Inflammatory macrophage treated with lipopolysaccharide for 4 hours (primary cell): ENCODE measurements around the gene PLA2G2C.
"Not testable (repeated sequence)": the region's sequence is repeated elsewhere in the genome, so short reads cannot be mapped to it uniquely, and the experiment has no call there.

ENCODE experiments used
- DNase-seq: peaks from one replicate; pipeline ENCODE4 v3.0.0-alpha.2; 2020

PLA2G2C gene, protein sequence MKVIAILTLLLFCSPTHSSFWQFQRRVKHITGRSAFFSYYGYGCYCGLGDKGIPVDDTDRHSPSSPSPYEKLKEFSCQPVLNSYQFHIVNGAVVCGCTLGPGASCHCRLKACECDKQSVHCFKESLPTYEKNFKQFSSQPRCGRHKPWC

GRCh38 chr1:20185834-20186782 lies at the start of gene PLA2G2C, which contains the start of gene UBXN10:
Gene PLA2G2C (minus strand): TSS chr1:20186518. CDS start chr1:20177363, 9,155 bp downstream.
Gene UBXN10 (plus strand): TSS chr1:20186096. CDS start chr1:20190562, 4,466 bp downstream.
- DNase-seq = no peak

DNA sequence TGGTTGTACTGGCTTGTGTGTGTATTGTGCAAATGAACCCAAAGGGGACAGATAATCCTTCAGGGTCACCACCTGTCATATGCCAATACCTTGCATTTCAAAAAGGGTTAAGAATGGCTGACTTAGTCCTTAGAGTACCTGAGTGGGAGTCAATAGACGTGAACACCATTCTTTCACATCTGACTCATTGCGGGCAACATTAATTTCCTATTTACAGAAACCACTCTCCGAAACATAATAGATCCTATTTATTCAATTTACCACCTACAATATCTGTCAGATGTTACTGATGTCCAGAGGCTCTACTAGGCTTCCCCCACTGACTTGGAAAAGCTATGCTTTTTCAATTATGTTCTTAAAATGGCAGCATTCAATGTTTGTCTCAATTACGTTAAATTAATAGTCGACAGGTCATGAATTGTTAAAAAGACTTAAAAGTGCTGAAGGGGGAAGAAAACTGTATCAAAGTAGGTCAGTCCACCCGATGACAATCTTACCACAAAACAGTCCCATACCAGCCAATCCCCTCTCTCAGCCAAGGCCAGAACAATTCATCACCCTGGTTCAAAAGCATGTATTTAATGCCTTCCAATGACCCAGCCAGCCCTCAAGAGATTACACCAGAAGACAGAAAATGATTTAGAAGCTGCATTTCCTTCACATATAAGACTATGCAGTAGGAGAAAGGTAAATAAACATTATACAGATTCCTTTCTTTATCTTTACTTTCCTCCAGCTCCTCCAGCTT lies 48.6 kb upstream of the PLA2G2C start:
- DNase-seq = no peak

DNA sequence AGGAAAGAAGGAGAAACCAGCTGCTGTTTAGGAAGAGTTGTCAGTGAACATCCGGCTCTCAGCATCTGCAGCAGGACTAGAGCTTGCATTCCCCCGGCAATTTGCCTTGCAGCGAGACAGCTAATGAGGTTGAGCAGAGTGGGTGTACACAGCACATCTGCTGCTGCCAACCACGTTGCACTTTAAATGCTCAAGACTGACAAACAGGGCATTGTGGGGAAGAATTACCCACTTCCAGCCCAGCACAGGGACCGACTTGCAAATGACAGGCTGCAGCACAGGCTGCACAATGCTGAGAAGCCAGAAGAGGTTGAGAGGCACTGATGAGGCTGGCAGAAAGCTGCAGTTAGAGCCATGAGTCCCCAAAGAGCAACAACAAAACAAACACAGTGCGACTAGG lies 47.5 kb upstream of the PLA2G2C start:
- no peak for DNase-seq

GRCh38 chr1:20233394-20233793 lies 47.1 kb upstream of the PLA2G2C start:
- peak; percentile 45 for DNase-seq

DNA sequence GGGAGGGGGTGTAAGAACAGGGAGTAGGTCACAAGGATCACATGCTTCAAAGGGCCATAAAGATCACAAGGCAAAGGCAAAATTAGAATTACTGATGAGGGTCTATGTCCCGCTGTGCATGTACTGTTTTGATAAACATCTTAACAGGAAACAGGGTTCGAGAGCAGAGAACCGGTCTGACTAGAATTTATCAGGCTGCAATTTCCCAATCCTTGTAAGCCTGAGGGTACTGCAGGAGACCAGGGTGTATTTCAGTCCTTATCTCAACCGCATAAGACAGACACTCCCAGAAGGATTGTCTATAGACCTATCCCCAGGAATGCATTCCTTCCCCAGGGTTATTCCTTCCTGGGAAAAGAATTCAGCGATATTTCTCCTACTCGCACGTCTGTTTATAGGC lies 46.2 kb upstream of the PLA2G2C start:
- DNase-seq = not testable (repeated sequence)

DNA sequence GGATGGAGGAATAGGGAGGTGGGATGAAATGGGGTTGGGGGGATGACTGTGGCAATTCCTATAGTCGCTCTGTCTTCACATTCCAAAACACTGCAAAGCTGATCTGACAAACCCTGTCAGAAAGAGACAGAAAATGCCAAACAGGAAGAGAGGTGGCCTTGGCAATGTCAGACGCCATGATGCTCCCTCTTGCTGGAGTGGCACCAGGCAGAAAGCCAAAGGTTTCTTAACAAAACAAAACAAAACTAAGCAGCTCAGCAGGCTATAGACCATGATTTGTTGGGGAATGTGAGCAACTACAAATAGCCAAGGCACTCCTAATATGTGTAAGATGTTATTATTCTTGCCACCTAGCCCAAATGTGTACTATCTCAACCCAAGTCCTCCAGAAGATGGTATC lies 42.9 kb upstream of the PLA2G2C start:
- DNase-seq = no peak

DNA sequence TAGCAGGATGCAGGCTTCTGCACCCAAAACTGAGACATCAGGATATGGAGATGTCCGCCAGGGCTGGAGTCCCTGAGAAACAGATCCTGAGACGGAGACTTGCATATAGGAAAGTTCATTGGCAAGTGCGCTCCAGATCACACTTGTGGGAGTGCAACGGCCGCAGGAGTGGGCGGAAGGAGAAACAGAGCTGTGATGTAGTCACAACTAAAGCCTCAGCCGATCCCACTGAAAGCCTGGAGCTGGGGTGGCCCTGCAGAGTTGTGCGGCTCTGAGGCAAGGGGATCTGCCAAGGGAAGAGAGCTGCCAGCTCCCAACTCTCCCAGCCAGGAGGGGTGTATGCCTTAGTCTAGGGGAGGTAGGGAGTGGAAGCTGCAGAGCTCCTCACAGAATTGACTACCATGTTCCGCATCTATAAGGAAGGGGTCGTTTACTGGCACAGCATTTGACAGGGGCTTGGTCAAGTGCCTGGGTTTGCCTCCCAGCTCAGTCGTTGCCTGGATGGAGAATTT lies 42.1 kb upstream of the PLA2G2C start:
- DNase-seq = no peak

DNA sequence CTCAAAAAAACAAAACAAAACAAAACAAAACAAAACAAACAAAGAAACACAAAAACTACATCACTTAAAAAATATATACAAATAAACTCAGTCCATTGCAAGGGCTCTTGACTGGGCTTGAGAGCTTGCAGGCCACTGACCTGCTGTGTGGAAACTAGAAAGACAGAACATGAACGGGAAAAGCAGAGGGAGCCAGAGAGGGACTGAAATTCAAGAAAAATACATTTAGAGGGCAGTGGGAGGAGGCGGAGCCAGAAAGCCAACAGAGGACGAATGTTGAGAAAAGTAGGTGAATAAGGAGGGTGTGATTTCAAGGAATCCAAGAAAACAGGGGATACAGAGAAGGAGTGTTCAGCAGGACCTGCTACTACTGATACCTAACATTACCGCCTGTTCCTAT lies 41.4 kb upstream of the PLA2G2C start:
- DNase-seq = no peak

- DNase-seq = no peak
Measured at GRCh38 chr1:20224546-20224945, 38.2 kb upstream of the PLA2G2C start.

DNA sequence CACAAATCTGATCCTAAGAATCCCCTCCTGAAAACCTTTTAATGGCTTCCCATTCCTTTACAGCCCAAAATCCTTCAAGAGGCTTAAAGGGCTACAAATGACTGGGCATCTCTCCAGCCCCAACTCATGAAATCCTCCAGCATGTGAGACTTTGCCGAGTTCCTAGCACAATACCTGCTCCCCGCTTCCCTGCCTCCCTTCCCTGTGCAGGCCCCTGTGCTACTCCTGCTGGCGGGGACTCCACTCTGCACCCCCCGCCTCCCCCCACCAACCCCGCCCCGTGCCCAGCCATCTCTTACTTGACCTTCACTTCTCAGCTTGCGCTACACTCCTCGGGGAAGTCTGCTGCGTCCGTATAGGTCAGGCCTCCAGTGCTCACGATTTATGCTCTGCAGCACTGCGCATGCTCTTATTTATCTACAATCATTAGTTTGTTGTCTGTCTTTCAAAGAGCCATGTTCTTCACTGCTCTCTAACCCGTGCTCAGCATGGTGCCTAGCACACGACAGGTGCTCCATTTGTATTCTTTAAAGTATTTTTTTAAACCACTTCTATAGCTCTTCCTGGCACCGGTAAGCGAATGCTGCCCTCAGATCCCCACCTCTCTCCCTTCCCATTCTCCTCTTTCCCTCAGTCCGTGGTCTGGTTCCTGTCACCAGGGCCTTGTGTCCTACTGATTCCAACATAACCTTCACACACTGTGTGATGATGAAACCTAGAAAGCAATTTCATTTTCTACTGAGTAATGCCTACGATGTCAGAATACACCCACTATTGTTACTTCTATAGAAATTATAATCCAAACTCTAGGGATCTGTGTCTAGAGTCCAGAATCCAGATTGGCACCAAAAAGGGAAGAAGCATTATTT lies 37.5 kb upstream of the PLA2G2C start:
- no peak for DNase-seq

DNA sequence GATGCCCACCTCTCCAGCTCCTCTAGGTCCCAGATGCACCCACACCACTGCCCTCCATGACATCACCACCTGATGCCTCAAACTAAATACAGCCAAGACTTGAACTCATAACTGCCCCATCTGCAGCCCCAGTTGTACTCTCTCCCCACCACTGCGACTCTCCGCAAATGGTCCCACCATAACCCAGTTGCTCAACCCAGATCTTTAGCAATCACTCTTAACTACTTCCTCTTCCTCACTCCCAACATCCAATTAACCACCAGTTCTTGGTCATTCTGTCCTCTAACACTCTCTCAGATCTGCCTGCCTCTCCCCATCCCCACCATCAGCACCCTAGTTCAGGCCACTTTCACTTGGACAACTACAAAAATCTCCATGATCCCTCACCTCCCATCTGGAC lies 36.8 kb upstream of the PLA2G2C start:
- peak; percentile 24 for DNase-seq

DNA sequence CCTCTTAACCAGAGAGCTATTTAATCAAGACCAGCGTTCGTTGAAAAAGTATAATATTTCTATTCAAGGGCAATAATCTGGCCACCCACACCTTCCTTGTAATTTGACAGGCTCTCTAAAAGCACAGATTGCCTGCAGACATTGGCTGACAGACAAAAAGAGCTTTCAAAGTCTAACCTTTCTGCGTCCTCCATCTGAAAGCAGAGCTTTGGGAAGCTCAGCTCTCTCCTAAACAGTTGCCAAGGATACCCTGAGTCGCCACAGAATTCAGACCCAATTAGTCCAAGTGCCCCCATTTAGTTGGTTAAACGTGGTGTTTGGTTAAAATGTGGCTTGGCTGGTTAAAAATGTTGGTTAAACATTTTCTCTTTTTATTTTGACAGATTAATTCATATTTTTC lies 33.7 kb upstream of the PLA2G2C start:
- no peak for DNase-seq

DNA sequence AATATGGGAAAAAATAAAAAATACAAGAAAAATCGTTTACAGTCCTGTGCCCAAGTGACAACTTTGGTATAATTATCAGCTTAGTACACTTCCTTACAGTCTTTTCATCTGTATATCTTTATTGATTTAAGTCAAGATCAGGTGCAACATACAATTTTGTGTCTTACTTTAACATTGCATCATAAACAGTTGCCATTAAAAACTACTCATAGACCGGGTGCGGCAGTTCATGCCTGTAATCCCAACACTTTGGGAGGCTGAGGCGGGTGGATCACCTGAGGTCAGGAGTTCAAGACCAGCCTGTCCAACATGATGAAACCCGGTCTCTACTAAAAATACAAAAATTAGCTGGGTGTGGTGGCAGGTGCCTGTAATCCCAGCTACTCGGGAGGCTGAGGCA lies 32.7 kb upstream of the PLA2G2C start:
- DNase-seq = not testable (repeated sequence)

DNA sequence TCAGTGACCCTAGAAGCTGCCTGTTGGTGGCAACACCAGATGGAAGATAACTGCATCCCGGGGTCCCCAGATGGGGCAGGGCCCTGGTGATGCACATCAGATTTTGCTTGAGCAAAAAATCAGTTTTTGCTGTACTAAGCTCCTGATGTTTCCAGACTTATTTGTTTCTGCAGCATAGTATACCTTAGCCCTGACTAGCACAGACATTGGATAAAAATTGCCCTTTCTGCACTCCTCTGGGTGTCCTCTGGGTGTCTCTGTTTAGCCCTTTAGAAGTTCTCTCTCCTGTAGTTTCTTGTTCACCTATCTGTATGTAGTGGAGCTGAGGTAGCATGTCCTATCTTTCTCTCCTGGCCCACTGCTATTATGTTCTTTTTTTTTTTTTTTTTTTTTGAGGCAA lies 30.3 kb upstream of the PLA2G2C start:
- peak; percentile 15 for DNase-seq

GRCh38 chr1:20215716-20216115 lies 29.4 kb upstream of the PLA2G2C start:
- DNase-seq = no peak

GRCh38 chr1:20212685-20213331 lies 26.5 kb upstream of the PLA2G2C start:
- peak; percentile 46 for DNase-seq

DNA sequence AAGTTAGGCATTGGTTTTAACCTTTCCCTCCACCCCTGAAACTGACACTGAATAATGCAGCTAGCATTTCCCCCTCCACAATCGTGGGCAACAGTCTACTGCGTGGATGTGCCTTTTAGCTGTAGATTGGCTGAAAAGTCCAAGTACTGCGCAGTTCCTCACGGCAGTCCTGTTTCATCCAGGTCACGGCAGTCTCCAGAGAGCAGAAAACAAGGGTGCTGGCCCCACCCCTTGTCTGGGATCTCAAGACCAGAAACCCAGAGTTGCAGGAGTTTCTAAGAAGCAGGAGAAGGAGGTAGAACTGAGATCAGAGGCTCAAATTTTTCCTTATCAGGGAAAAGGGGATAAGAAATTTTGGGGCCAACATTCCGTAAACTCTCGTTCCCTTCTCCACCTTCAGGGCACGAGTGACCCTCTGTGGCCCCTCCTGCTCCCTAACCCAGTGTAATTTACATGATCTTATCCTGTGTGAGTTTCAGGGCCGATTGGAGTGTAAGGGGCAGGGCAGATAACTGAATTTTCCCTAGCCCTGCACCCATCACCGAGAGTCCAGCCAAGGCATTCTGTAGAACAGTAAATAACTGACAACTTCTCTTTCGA lies 25.9 kb upstream of the PLA2G2C start:
- no peak for DNase-seq

DNA sequence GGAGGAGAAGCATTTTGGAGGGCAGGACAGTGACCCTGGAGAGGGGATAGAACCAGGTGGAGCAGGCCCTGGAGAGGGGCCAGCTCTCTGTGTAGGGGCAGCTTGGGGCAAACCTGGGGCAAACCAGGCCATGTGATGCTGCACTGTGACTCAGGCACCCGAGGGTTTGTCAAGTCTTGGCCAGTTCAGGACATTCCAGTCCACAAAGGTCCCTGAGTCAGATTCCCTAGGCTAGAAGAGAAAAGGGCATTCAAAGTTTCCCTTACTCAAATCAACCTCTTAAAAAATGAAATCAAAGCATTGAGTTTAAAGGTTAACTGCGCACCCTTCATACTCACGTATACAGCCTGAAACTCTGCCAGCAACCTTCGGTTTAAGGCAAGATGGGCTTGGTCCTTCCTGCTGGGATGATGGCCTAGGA lies 25.2 kb upstream of the PLA2G2C start:
- DNase-seq = no peak

- DNase-seq = no peak
Measured at GRCh38 chr1:20210736-20211460, 24.6 kb upstream of the PLA2G2C start.

- DNase-seq = no peak
Measured at GRCh38 chr1:20209471-20209870, 23.2 kb upstream of the PLA2G2C start.

DNA sequence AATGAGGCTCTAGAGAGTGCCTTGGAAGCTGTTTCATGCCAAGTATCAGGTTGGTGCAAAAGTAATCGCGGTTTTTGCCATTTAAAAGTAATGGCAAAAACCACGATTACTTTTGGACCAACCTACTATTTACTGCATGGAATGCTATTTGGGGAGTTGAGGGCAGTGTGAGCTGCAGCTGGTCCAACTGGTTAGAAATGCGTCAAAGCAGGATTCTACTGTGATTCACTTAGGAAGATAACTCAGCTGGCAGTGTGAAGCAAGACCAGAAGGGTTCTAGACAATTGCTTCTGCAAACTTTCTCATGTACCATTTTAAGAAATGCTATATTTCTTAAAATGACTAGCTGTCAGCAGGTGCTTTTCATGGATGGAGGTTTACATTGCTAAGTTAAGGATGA lies 21.2 kb upstream of the PLA2G2C start:
- DNase-seq = no peak
